HG03039 (cell line): ENCODE results near the gene CSF3R.

Source experiments
- ATAC-seq: cut with Tn5 transposase; IDR thresholded peaks from one replicate; pipeline ENCODE4 v1.9.1; 2021; ENCODE audit warnings: mild to moderate bottlenecking, moderate library complexity; ENCODE audit not compliant: unreplicated experiment

The CSF3R gene

GRCh38 chr1:36482724-36483388 is at the start of gene CSF3R:
Gene CSF3R, minus strand, starts transcription at chr1:36482913. Its CDS starts 3,417 bp downstream, at chr1:36479496.
- no peak for ATAC-seq

- no peak for ATAC-seq
Observed at GRCh38 chr1:36531833-36532232, 49.1 kb upstream of the CSF3R start.

- ATAC-seq, result no peak
Observed at GRCh38 chr1:36530791-36531190, 48.1 kb upstream of the CSF3R start.

- no peak for ATAC-seq
Observed at GRCh38 chr1:36530261-36530660, 47.5 kb upstream of the CSF3R start.

GRCh38 chr1:36529769-36530260 is 47.1 kb upstream of the CSF3R start:
- no peak for ATAC-seq

- ATAC-seq, result no peak
Observed at GRCh38 chr1:36528361-36529349, 45.9 kb upstream of the CSF3R start.

GRCh38 chr1:36525166-36525565 is 42.5 kb upstream of the CSF3R start:
- ATAC-seq, result no peak

- ATAC-seq, result no peak
Observed at GRCh38 chr1:36524359-36525062, 41.8 kb upstream of the CSF3R start.

GRCh38 chr1:36523850-36524249 is 41.1 kb upstream of the CSF3R start:
- ATAC-seq, result no peak

- no peak for ATAC-seq
Observed at GRCh38 chr1:36523230-36523495, 40.5 kb upstream of the CSF3R start.

- no peak for ATAC-seq
Observed at GRCh38 chr1:36522461-36523229, 39.9 kb upstream of the CSF3R start.

- ATAC-seq, result no peak
Observed at GRCh38 chr1:36522021-36522420, 39.3 kb upstream of the CSF3R start.

- no peak for ATAC-seq
Observed at GRCh38 chr1:36520771-36521420, 38.2 kb upstream of the CSF3R start.

- ATAC-seq, result no peak
Observed at GRCh38 chr1:36520056-36520455, 37.3 kb upstream of the CSF3R start.

GRCh38 chr1:36517011-36517771 is 34.5 kb upstream of the CSF3R start:
- ATAC-seq, result no peak

GRCh38 chr1:36516372-36517010 is 33.8 kb upstream of the CSF3R start:
- ATAC-seq, result no peak

- ATAC-seq, result no peak
Observed at GRCh38 chr1:36515315-36516138, 32.8 kb upstream of the CSF3R start.

- ATAC-seq, result no peak
Observed at GRCh38 chr1:36514501-36514900, 31.8 kb upstream of the CSF3R start.
